ENCODE measurements around the gene GRXCR2. TPM values are rescaled to one million over a fixed set of nuclear protein-coding genes. Genes with fewer than 3 reads are reported as not detected.

Gene GRXCR2
- total and polyA plus RNA-seq, 2 of the 4 experiments (the other 2 are of a cell fraction): not detected

DNA sequence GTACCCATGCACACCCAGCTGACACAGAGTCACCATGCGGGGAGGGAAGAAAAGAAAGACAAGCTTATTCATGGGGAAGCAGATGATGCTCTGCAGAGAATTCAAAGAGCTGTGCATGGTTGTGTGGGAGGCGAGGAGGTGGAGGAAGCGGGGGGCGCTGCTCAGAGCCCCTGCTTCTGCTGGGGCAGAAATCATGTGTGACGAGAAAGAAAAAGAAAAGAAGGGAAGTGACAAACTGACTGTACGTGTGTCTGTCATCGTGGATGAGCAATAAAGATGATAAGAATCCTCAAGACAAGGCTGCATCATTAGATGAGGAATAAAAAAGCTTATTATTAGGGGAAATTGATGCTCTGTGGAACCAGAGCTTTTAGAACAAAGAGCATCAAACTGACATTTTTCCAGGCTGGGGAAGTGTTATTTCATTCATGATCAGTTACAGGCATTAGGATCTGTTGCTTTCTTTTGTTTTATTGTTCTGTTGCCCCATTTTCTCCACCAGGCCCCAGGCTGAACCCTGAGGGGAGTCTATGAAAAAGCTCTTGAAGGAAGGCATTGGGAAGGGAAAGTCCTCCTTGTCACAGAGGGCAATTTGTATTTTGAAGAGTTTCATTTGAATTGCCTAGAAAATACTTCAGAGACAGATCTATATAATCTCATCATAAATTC, 43.3 kb upstream of the GRXCR2 start:
- WGBS, 2 experiments (ENCODE audit: extremely low coverage in 2 of 2, insufficient read length in 1 of 2): 96% methylated on average over 5 of the region's 7 CpGs; no CpG with 5 or more reads in 1 of the 2 experiments
- Histone ChIP-seq H4K91ac (ENCODE audit: insufficient read depth, low read depth, low read length) (no peak overlapping the region), H3K56ac (ENCODE audit: extremely low read depth, insufficient read depth, low read length) (no peak overlapping the region), H2AK9ac (replicated peaks; ENCODE audit: low read depth, low read length, poor library complexity) (no peak overlapping the region), H2BK5ac (ENCODE audit: low read depth, low read length, poor library complexity, severe bottlenecking) (no peak overlapping the region), H2BK120ac (ENCODE audit: low read depth, low read length) (no peak overlapping the region), H3K4me3 (ENCODE audit: insufficient read depth, low read depth, low read length) (no peak overlapping the region), H2BK20ac (ENCODE audit: low read depth, low read length) (no peak overlapping the region), H3K9me3 (ENCODE audit: control insufficient read depth, insufficient read depth, low read length) (no peaks in the 10 kb centered on the region), H4K8ac (ENCODE audit: low read depth in 2 of 2, low read length in 2 of 2) (no peak overlapping the region), H3K9me1 (ENCODE audit: insufficient read depth, low read length) (0 out of 2 replicates have a peak, but pooled peaks cover 3% of the 10 kb centered on the region), H3K23ac (ENCODE audit: low read depth, low read length) (no peak overlapping the region), H3K79me1 (ENCODE audit: low read depth in 1 of 2, low read length in 2 of 2) (no peaks in the 10 kb centered on the region), H4K20me1 (ENCODE audit: insufficient read depth, low read length) (no peaks in the 10 kb centered on the region), H3K27ac (ENCODE audit: insufficient read depth, low read length) (no peak overlapping the region), H2AK5ac (ENCODE audit: low read depth, low read length) (no peak overlapping the region), H3K36me3 (ENCODE audit: control insufficient read depth, insufficient read depth, low read length) (no peaks in the 10 kb centered on the region), H2BK15ac (ENCODE audit: low read depth, low read length) (no peak overlapping the region), H3K14ac (replicated peaks; ENCODE audit: low read depth, low read length) (no peak overlapping the region), H3K4ac (ENCODE audit: low read depth, low read length) (no peak overlapping the region), H3K4me1 (ENCODE audit: control insufficient read depth, insufficient read depth, low read length) (0 out of 2 replicates have a peak, but pooled peaks cover 2% of the 10 kb centered on the region), H3K27me3 (ENCODE audit: control insufficient read depth, insufficient read depth, low read length) (peaks cover 3% of the 10 kb centered on the region), H3K4me2 (ENCODE audit: low read depth, low read length) (no peak overlapping the region), H3K18ac (ENCODE audit: low read depth, low read length) (no peak overlapping the region), H4K5ac (ENCODE audit: low read depth, low read length) (no peak overlapping the region), H2AFZ (replicated peaks; ENCODE audit: low read length, poor library complexity) (no peak overlapping the region), H3K9ac (ENCODE audit: low read depth, low read length) (no peak overlapping the region)
- POLR2A ChIA-PET (ENCODE audit: unreplicated experiment): no interaction called here
- TF ChIP-seq MAFK (IDR thresholded peaks at IDR 0.05; ENCODE audit: low read depth, low read length) (no peak), MAZ (IDR thresholded peaks at IDR 0.05; ENCODE audit: borderline replicate concordance, low read depth, low read length) (no peak), RCOR1 (IDR thresholded peaks at IDR 0.05; ENCODE audit: insufficient replicate concordance, low read length) (no peak), POLR2A (IDR thresholded peaks at IDR 0.05; ENCODE audit: low read depth, low read length) (no peak), MXI1 (IDR thresholded peaks at IDR 0.05; ENCODE audit: borderline replicate concordance, low read depth, low read length) (no peak), RAD21 (IDR thresholded peaks at IDR 0.05; ENCODE audit: low read length) (no peak), FOS (IDR thresholded peaks at IDR 0.05; ENCODE audit: low read depth, low read length) (no peak), RFX5 (IDR thresholded peaks at IDR 0.05; ENCODE audit: low read depth, low read length) (no peak), SMC3 (IDR thresholded peaks at IDR 0.05; ENCODE audit: low read depth, low read length) (no peak), CHD1 (IDR thresholded peaks at IDR 0.05; ENCODE audit: low read depth, low read length) (no peak), CEBPB (IDR thresholded peaks at IDR 0.05; ENCODE audit: low read depth, low read length) (no peak), BHLHE40 (IDR thresholded peaks at IDR 0.05; ENCODE audit: low read depth, low read length) (no peak), NFE2L2 (IDR thresholded peaks at IDR 0.05; ENCODE audit: low read depth, low read length) (no peak)
- TF ChIP-seq, protein P1, sequence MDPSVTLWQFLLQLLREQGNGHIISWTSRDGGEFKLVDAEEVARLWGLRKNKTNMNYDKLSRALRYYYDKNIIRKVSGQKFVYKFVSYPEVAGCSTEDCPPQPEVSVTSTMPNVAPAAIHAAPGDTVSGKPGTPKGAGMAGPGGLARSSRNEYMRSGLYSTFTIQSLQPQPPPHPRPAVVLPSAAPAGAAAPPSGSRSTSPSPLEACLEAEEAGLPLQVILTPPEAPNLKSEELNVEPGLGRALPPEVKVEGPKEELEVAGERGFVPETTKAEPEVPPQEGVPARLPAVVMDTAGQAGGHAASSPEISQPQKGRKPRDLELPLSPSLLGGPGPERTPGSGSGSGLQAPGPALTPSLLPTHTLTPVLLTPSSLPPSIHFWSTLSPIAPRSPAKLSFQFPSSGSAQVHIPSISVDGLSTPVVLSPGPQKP (IDR thresholded peaks at IDR 0.05; ENCODE audit: borderline replicate concordance, low read depth, low read length): no peak
- TF ChIP-seq, protein P2, sequence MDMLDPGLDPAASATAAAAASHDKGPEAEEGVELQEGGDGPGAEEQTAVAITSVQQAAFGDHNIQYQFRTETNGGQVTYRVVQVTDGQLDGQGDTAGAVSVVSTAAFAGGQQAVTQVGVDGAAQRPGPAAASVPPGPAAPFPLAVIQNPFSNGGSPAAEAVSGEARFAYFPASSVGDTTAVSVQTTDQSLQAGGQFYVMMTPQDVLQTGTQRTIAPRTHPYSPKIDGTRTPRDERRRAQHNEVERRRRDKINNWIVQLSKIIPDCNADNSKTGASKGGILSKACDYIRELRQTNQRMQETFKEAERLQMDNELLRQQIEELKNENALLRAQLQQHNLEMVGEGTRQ (IDR thresholded peaks at IDR 0.05; ENCODE audit: low read depth, low read length): no peak
- TF ChIP-seq, protein P3, sequence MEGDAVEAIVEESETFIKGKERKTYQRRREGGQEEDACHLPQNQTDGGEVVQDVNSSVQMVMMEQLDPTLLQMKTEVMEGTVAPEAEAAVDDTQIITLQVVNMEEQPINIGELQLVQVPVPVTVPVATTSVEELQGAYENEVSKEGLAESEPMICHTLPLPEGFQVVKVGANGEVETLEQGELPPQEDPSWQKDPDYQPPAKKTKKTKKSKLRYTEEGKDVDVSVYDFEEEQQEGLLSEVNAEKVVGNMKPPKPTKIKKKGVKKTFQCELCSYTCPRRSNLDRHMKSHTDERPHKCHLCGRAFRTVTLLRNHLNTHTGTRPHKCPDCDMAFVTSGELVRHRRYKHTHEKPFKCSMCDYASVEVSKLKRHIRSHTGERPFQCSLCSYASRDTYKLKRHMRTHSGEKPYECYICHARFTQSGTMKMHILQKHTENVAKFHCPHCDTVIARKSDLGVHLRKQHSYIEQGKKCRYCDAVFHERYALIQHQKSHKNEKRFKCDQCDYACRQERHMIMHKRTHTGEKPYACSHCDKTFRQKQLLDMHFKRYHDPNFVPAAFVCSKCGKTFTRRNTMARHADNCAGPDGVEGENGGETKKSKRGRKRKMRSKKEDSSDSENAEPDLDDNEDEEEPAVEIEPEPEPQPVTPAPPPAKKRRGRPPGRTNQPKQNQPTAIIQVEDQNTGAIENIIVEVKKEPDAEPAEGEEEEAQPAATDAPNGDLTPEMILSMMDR (conservative IDR thresholded peaks at IDR 0.05; ENCODE audit: low read depth, low read length): no peak
- DNase-seq: no peak
- CTCF ChIA-PET: interaction anchor here (0.6 to 1.5 kb wide), 2 partner anchors 27 to 90 kb away, joined by 5 to 6 read pairs; no protein-coding TSS in a partner anchor
- dilution Hi-C loops (cut with HindIII; ENCODE audit: low sequenced_read_pairs, unreplicated experiment) (no loop called here), intact Hi-C loops (cut with micrococcal nuclease) (no loop called here), in situ Hi-C loops (cut with MboI; ENCODE audit: low sequenced_read_pairs) (no loop called here)
- BruUV-seq (replicated peaks): no TSS peak
- no peak for ATAC-seq (ENCODE audit: low read depth)
